Liver (tissue), 3 donors: ENCODE data around the gene ZSCAN12.

Experiments
- ATF3 ChIP-seq: IDR thresholded peaks from 2 replicates; pipeline ENCODE4 v1.6.1; 2016; ENCODE audit warnings: antibody characterized with exemption
- CTCF ChIP-seq: fragments of 150-350 bp; IDR thresholded peaks from 2 replicates; pipeline ENCODE4 v1.5.1; 2017; ENCODE audit warnings: improper control_type of control experiment, low read depth, low read length; ENCODE audit not compliant: missing input control
- EGR1 ChIP-seq, 2 donors: IDR thresholded peaks; 2 replicates each; pipeline ENCODE4 v1.6.1; 2016 to 2018; ENCODE audit warnings: antibody characterized with exemption in 2 of 2, low read depth in 2 of 2
- HNF4A ChIP-seq, 2 donors: conservative IDR thresholded peaks; 2 replicates each; pipeline ENCODE4 v1.6.1; 2016; ENCODE audit warnings: antibody characterized with exemption in 2 of 2, mild to moderate bottlenecking in 2 of 2
- HNF4G ChIP-seq: IDR thresholded peaks from 2 replicates; pipeline ENCODE4 v1.6.1; 2016; ENCODE audit warnings: antibody characterized with exemption
- JUND ChIP-seq, 2 donors: IDR thresholded peaks; 2 replicates each; pipeline ENCODE4 v1.6.1; 2016; ENCODE audit warnings: antibody characterized with exemption in 2 of 2
- RAD21 ChIP-seq, 2 donors: IDR thresholded peaks; 2 replicates each; pipeline ENCODE4 v1.6.1; 2016; ENCODE audit warnings: antibody characterized with exemption in 2 of 2, mild to moderate bottlenecking in 2 of 2
- TAF1 ChIP-seq: conservative IDR thresholded peaks from 2 replicates; pipeline ENCODE4 v1.6.1; 2016; ENCODE audit warnings: antibody characterized with exemption, mild to moderate bottlenecking
- ZBTB33 ChIP-seq: IDR thresholded peaks from 2 replicates; pipeline ENCODE4 v1.6.1; 2016; ENCODE audit warnings: antibody characterized with exemption
- TF ChIP-seq, protein P1 (sequence below): IDR thresholded peaks from 2 replicates; pipeline ENCODE4 v1.6.1; 2016; ENCODE audit warnings: antibody characterized with exemption
- TF ChIP-seq, protein P2 (sequence below): IDR thresholded peaks from 2 replicates; pipeline ENCODE4 v1.6.1; 2016; ENCODE audit warnings: antibody characterized with exemption, mild to moderate bottlenecking
- donor health status: healthy.
- donor health status: healthy.

DNA sequence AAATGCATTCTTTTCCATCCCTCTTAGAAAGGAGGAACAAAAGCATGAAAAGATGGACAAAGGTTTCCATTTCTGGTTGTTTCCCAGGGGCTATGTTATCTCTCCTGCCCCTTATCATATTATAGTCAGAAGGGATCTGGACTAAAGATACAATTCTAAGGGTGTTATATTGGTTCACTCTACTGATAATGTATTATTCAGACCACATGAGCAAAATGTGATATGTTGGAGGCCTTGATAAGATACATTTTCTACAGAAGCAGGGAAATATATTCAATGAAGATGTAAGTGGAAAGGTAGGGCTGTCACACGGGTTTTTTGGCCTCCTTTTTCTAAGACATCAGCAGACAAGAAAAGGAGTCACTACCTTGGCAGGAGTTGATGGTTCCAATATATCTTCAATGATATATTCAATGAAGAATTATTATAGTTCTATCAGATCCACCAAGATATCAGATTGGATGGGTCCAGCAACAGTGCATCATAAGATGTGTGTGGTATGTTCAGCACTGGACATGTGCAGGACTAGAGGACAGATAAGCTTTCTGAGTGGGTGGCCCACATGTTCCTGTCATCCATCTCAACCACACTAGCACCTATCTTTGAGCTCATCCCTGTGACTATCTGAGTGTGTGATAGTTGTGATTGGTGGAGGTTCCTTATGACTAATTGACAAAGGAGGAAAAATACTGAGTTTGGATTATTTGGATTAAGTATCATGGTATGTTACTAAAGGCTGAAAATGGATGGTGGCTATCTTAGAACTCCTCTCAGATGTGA lies 55.5 kb downstream of the ZSCAN12 start:
- no peak for TF ChIP-seq TAF1
- TF ChIP-seq CTCF, result no peak
- no peak for TF ChIP-seq ATF3
- TF ChIP-seq, protein P1, sequence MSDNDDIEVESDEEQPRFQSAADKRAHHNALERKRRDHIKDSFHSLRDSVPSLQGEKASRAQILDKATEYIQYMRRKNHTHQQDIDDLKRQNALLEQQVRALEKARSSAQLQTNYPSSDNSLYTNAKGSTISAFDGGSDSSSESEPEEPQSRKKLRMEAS, result no peak
- TF ChIP-seq RAD21 (IDR thresholded peaks at IDR 0.05), result no peak
- TF ChIP-seq EGR1 (IDR thresholded peaks at IDR 0.05; ENCODE audit: low read depth in 2 of 2), result no peak
- TF ChIP-seq HNF4G, result no peak
- TF ChIP-seq, protein P2, sequence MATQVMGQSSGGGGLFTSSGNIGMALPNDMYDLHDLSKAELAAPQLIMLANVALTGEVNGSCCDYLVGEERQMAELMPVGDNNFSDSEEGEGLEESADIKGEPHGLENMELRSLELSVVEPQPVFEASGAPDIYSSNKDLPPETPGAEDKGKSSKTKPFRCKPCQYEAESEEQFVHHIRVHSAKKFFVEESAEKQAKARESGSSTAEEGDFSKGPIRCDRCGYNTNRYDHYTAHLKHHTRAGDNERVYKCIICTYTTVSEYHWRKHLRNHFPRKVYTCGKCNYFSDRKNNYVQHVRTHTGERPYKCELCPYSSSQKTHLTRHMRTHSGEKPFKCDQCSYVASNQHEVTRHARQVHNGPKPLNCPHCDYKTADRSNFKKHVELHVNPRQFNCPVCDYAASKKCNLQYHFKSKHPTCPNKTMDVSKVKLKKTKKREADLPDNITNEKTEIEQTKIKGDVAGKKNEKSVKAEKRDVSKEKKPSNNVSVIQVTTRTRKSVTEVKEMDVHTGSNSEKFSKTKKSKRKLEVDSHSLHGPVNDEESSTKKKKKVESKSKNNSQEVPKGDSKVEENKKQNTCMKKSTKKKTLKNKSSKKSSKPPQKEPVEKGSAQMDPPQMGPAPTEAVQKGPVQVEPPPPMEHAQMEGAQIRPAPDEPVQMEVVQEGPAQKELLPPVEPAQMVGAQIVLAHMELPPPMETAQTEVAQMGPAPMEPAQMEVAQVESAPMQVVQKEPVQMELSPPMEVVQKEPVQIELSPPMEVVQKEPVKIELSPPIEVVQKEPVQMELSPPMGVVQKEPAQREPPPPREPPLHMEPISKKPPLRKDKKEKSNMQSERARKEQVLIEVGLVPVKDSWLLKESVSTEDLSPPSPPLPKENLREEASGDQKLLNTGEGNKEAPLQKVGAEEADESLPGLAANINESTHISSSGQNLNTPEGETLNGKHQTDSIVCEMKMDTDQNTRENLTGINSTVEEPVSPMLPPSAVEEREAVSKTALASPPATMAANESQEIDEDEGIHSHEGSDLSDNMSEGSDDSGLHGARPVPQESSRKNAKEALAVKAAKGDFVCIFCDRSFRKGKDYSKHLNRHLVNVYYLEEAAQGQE, result no peak
- TF ChIP-seq ZBTB33, result no peak
- TF ChIP-seq HNF4A (conservative IDR thresholded peaks at IDR 0.05), result no peak
- TF ChIP-seq JUND (IDR thresholded peaks at IDR 0.05), result no peak
